GM13977 (cell line): ENCODE measurements around the gene USHBP1.

Experiments
- DNase-seq: peaks from one replicate; pipeline ENCODE4 v3.0.0; 2012; ENCODE audit warnings: low spot score
- CTCF ChIP-seq: IDR thresholded peaks from 2 replicates; pipeline ENCODE4 v1.5.1; 2012; ENCODE audit warnings: mild to moderate bottlenecking, control low read depth; ENCODE audit not compliant: insufficient read depth; ENCODE audit errors: extremely low read depth, missing control alignments
- in situ Hi-C: fragments of 300-500 bp; cut with MboI; formaldehyde crosslinking; loops from one replicate; pipeline ENCODE4 v1.12.0; 2022; ENCODE audit warnings: low sequenced_read_pairs, low pct_unique_long_range_greater_than_20kb, mixed read lengths, inconsistent platforms; ENCODE audit not compliant: unreplicated experiment

USHBP1 gene

GRCh38 chr19:17234911-17235299 lies 29.6 kb downstream of the USHBP1 start:
- in situ Hi-C loops = no loop called here
- no peak for TF ChIP-seq CTCF
- peak; percentile 79 for DNase-seq

GRCh38 chr19:17232258-17232657 lies 32.3 kb downstream of the USHBP1 start:
- DNase-seq = no peak
- in situ Hi-C loops = no loop called here
- TF ChIP-seq CTCF = no peak

- no peak for TF ChIP-seq CTCF
- no peak for DNase-seq
- in situ Hi-C loops = no loop called here
These were observed 34.7 kb downstream of the USHBP1 start for GRCh38 chr19:17229890-17230289.

- in situ Hi-C loops = no loop called here
- TF ChIP-seq CTCF = no peak
- no peak for DNase-seq
These were observed 36.7 kb downstream of the USHBP1 start for GRCh38 chr19:17227798-17228367.

- peak; percentile 96 for DNase-seq
- no peak for TF ChIP-seq CTCF
- in situ Hi-C loops = no loop called here
These were observed 38.3 kb downstream of the USHBP1 start, which contains the start of gene OCEL1 for GRCh38 chr19:17226002-17226933. TSS of gene OCEL1 (plus strand) at chr19:17226226. CDS start at chr19:17226248, 22 bp downstream.

GRCh38 chr19:17225053-17225452 lies 39.5 kb downstream of the USHBP1 start:
- no peak for DNase-seq
- in situ Hi-C loops = no loop called here
- no peak for TF ChIP-seq CTCF
